H1 (cell line): Measurements from ENCODE around the gene OR2V2. TPM values are rescaled to one million over a fixed set of nuclear protein-coding genes. Genes with fewer than 3 reads are reported as not detected.

Experiments
- CTCF ChIA-PET: fragments of 300-600 bp; sonication (Branson Sonifier 250); formaldehyde crosslinking; loops from one replicate; lab custom pipeline; 2021; ENCODE audit not compliant: partially characterized antibody; lab: Charles Lee
- POLR2A ChIA-PET: fragments of 300-600 bp; sonication (Branson Sonifier 250); formaldehyde crosslinking; loops from one replicate; lab custom pipeline; 2021; ENCODE audit warnings: inconsistent platforms; ENCODE audit not compliant: partially characterized antibody; lab: Charles Lee
- DNase-seq, 2 experiments: peaks; one replicate each; pipeline versions ENCODE4 v3.0.0 to v3.0.0-alpha.2; 2010 to 2022; ENCODE audit warnings: low spot score in 2 of 2, low read depth in 1 of 2, mixed read lengths in 1 of 2
- FAIRE-seq: peaks from 2 replicates; lab custom pipeline; 2011; peaks lifted over from hg19 to GRCh38; lab: Jason Lieb, UNC
- H2AFZ ChIP-seq: 2 replicates; pipeline ENCODE4 v1.8.1; 2012; ENCODE audit warnings: low read length, inconsistent platforms
- H2AK5ac ChIP-seq: 2 replicates; pipeline ENCODE4 v1.6.1; 2013; ENCODE audit warnings: low read depth, low read length
- H2BK120ac ChIP-seq: replicated peaks from 2 replicates; pipeline ENCODE3; 2013; ENCODE audit warnings: low read depth, low read length, inconsistent platforms
- H2BK12ac ChIP-seq: 2 replicates; pipeline ENCODE4 v1.6.1; 2013; ENCODE audit warnings: low read depth, low read length
- H2BK15ac ChIP-seq: 2 replicates; pipeline ENCODE4 v1.6.1; 2013; ENCODE audit warnings: low read length
- H2BK20ac ChIP-seq: 2 replicates; pipeline ENCODE4 v1.6.1; 2013; ENCODE audit warnings: low read length
- H2BK5ac ChIP-seq: 2 replicates; pipeline ENCODE4 v1.6.1; 2013; ENCODE audit warnings: low read depth, low read length
- H3K14ac ChIP-seq: 2 replicates; pipeline ENCODE4 v1.6.1; 2013; ENCODE audit warnings: inconsistent platforms; ENCODE audit not compliant: insufficient read length
- H3K18ac ChIP-seq: 2 replicates; pipeline ENCODE4 v1.6.1; 2013; ENCODE audit warnings: low read length; ENCODE audit errors: extremely low read depth
- H3K23ac ChIP-seq: 2 replicates; pipeline ENCODE4 v1.6.1; 2013; ENCODE audit warnings: inconsistent platforms; ENCODE audit not compliant: insufficient read length
- H3K23me2 ChIP-seq: 2 replicates; pipeline ENCODE4 v1.6.1; 2013; ENCODE audit warnings: low read depth, low read length
- H3K27ac ChIP-seq: 2 replicates; pipeline ENCODE4 v1.6.1; 2011; ENCODE audit warnings: low read depth, low read length, inconsistent platforms
- H3K27me3 ChIP-seq, 4 experiments: replicated peaks in 1 of 4; 1 replicate in 1 of 4; 2 replicates in 3 of 4; pipeline versions ENCODE4 v1.6.1 to v1.8.1; 2011 to 2013; ENCODE audit warnings: low read length in 3 of 4, mild to moderate bottlenecking in 3 of 4, inconsistent platforms in 2 of 4, mixed read lengths in 2 of 4, moderate library complexity in 1 of 4; ENCODE audit not compliant: control insufficient read depth in 3 of 4, insufficient read depth in 3 of 4; ENCODE audit errors: extremely low read depth in 1 of 4
- H3K36me3 ChIP-seq, 4 experiments: 2 replicates each; pipeline versions ENCODE4 v1.6.1 to v1.8.1; 2011 to 2013; ENCODE audit warnings: mild to moderate bottlenecking in 4 of 4, low read length in 3 of 4, moderate library complexity in 2 of 4, control low read depth in 1 of 4, inconsistent platforms in 1 of 4; ENCODE audit not compliant: insufficient read depth in 4 of 4, control insufficient read depth in 2 of 4
- H3K4ac ChIP-seq: replicated peaks from 2 replicates; pipeline ENCODE3; 2013; ENCODE audit warnings: low read length, low read depth, mixed read lengths, inconsistent platforms; ENCODE audit not compliant: insufficient read length
- H3K4me1 ChIP-seq, 4 experiments: replicated peaks in 1 of 4; 1 replicate in 1 of 4; 2 replicates in 3 of 4; pipeline versions ENCODE4 v1.6.1 to v1.8.1; 2011 to 2013; ENCODE audit warnings: low read length in 3 of 4, inconsistent platforms in 2 of 4, mixed read lengths in 1 of 4; ENCODE audit not compliant: insufficient read depth in 4 of 4, control insufficient read depth in 3 of 4
- H3K4me2 ChIP-seq, 2 experiments: 2 replicates each; pipeline versions ENCODE4 v1.6.1 to v1.8.1; 2011 to 2013; ENCODE audit warnings: low read depth in 2 of 2, low read length in 2 of 2, control low read depth in 1 of 2, inconsistent platforms in 1 of 2, mild to moderate bottlenecking in 1 of 2; ENCODE audit not compliant: insufficient read depth in 1 of 2
- H3K4me3 ChIP-seq, 4 experiments: fragments of 200-600, 300-600 bp in 1 of 4; sonication (generic), shearing (Covaris generic), sonication (Bioruptor Twin) in 1 of 4; 2 replicates each; pipeline versions ENCODE4 v1.5.1 to v1.8.1; 2011 to 2016; ENCODE audit warnings: low read length in 4 of 4, low read depth in 3 of 4, control low read depth in 2 of 4, inconsistent platforms in 2 of 4, mild to moderate bottlenecking in 2 of 4, mixed read lengths in 1 of 4, moderate library complexity in 1 of 4; ENCODE audit not compliant: insufficient read depth in 2 of 4; ENCODE audit errors: extremely low read depth in 1 of 4
- H3K56ac ChIP-seq: replicated peaks from 2 replicates; pipeline ENCODE3; 2013; ENCODE audit warnings: low read depth, mild to moderate bottlenecking, mixed read lengths, low read length, inconsistent platforms; ENCODE audit not compliant: insufficient read length
- H3K79me1 ChIP-seq: 2 replicates; pipeline ENCODE4 v1.6.1; 2013; ENCODE audit warnings: low read depth, low read length, control low read depth
- H3K79me2 ChIP-seq, 2 experiments: 2 replicates each; pipeline versions ENCODE4 v1.6.1 to v1.8.1; 2012 to 2013; ENCODE audit warnings: low read length in 2 of 2, mild to moderate bottlenecking in 2 of 2, inconsistent platforms in 1 of 2; ENCODE audit not compliant: insufficient read depth in 2 of 2, control insufficient read depth in 1 of 2
- H3K9ac ChIP-seq, 4 experiments: replicated peaks in 1 of 4; 1 replicate in 1 of 4; 2 replicates in 3 of 4; pipeline versions ENCODE4 v1.6.1 to v1.8.1; 2011 to 2013; ENCODE audit warnings: low read depth in 3 of 4, low read length in 3 of 4, control low read depth in 2 of 4, mild to moderate bottlenecking in 2 of 4, moderate library complexity in 2 of 4, inconsistent platforms in 1 of 4; ENCODE audit errors: extremely low read depth in 1 of 4
- H3K9me3 ChIP-seq, 2 experiments: 2 replicates each; pipeline versions ENCODE4 v1.6.1 to v1.8.1; 2012 to 2013; ENCODE audit warnings: mild to moderate bottlenecking in 2 of 2, moderate library complexity in 2 of 2, control low read depth in 1 of 2, inconsistent platforms in 1 of 2, low read depth in 1 of 2, low read length in 1 of 2, mixed read lengths in 1 of 2; ENCODE audit not compliant: insufficient read depth in 2 of 2
- H4K20me1 ChIP-seq, 2 experiments: replicated peaks in 1 of 2; 2 replicates each; pipeline versions ENCODE3 to v1.8.1; 2011 to 2013; ENCODE audit warnings: inconsistent platforms in 2 of 2, low read length in 2 of 2, mild to moderate bottlenecking in 1 of 2; ENCODE audit not compliant: insufficient read depth in 2 of 2, control insufficient read depth in 1 of 2
- H4K5ac ChIP-seq: 2 replicates; pipeline ENCODE4 v1.6.1; 2013; ENCODE audit warnings: low read length, low read depth, mixed read lengths, inconsistent platforms; ENCODE audit not compliant: insufficient read length
- H4K8ac ChIP-seq: 2 replicates; pipeline ENCODE4 v1.8.0; 2013; ENCODE audit warnings: mild to moderate bottlenecking, moderate library complexity, low read length, inconsistent platforms; ENCODE audit not compliant: insufficient read depth; ENCODE audit errors: extremely low read depth
- H4K91ac ChIP-seq: replicated peaks from 2 replicates; pipeline ENCODE3; 2013; ENCODE audit warnings: low read length, mixed read lengths, inconsistent platforms; ENCODE audit not compliant: insufficient read length
- CBX5 ChIP-seq: fragments of 300-800, 300-1000 bp; sonication (generic); IDR thresholded peaks from 2 replicates; pipeline ENCODE4 v1.7.1; 2016; ENCODE audit warnings: antibody characterized with exemption, low read length, low read depth
- EGR1 ChIP-seq: IDR thresholded peaks from 2 replicates; pipeline ENCODE4 v1.6.1; 2011; ENCODE audit warnings: low read depth, low read length, borderline replicate concordance
- EP300 ChIP-seq, 2 experiments: IDR thresholded peaks; 1 replicate in 1 of 2; 2 replicates in 1 of 2; pipeline ENCODE4 v1.6.1; 2011 to 2012; ENCODE audit warnings: low read depth in 2 of 2, low read length in 2 of 2, mild to moderate bottlenecking in 2 of 2, borderline replicate concordance in 1 of 2, inconsistent platforms in 1 of 2, moderate library complexity in 1 of 2
- GABPA ChIP-seq: IDR thresholded peaks from 2 replicates; pipeline ENCODE4 v1.6.1; 2011; ENCODE audit warnings: mild to moderate bottlenecking, low read length, moderate library complexity, borderline replicate concordance; ENCODE audit not compliant: insufficient read depth
- GTF2F1 ChIP-seq: IDR thresholded peaks from 2 replicates; pipeline ENCODE4 v1.6.1; 2012; ENCODE audit warnings: low read depth, low read length, improper control_type of control experiment, borderline replicate concordance
- RFX5 ChIP-seq: IDR thresholded peaks from 2 replicates; pipeline ENCODE4 v1.6.1; 2011; ENCODE audit warnings: low read depth, low read length, improper control_type of control experiment, borderline replicate concordance
- WGBS, 2 experiments: shearing (Covaris generic) in 1 of 2; methylation state at CpG; one replicate each; pipeline versions ENCODE4 v1.1.6 to v1.1.7; 2013 to 2015; ENCODE audit warnings: low lambda C conversion rate in 2 of 2, mixed read lengths in 2 of 2, inconsistent platforms in 1 of 2, low coverage in 1 of 2, missing lambda C conversion rate in 1 of 2; ENCODE audit not compliant: insufficient replicate concordance in 2 of 2, insufficient coverage in 1 of 2, insufficient read length in 1 of 2; ENCODE audit errors: extremely low coverage in 1 of 2, missing lambda C conversion rate in 1 of 2; 5-methylcytosine and 5-hydroxymethylcytosine counted together
- polyA plus RNA-seq, 7 experiments: library from polyadenylated mRNA; depleted of rRNA in 3 of 7; stranded (reverse) in 5 of 7; unstranded in 2 of 7; fragments of >200 nt in 5 of 7; fragments of 200-250 nt in 2 of 7; gene quantifications; 1 replicate in 5 of 7; 2 replicates in 1 of 7; 4 replicates in 1 of 7; pipeline versions ENCODE4 v1.2.1 to v1.2.3, GENCODE V29; 2011 to 2013; ENCODE audit warnings: missing spikeins in 2 of 7, mixed read lengths in 2 of 7
- total RNA-seq: library from RNA; stranded (reverse); fragmentation: NEBNext Ultra II Directional; extraction: Animal tissue kit (Norgen Biotek cat#: 25700); gene quantifications from 2 replicates; pipeline ENCODE4 v1.2.1, GENCODE V29; 2021

Gene OR2V2
- total and polyA plus RNA-seq, 2 of the 8 experiments (the other 6 are each of a cell fraction or from before 2014, with no cell fraction given), result not detected

- H3K4me1 ChIP-seq, result no peaks in the 10 kb centered on the region; a peak in 1 of 7 replicates
- no peak within 1 kb of the TSS for H3K14ac ChIP-seq
- H3K4me2 ChIP-seq, result no peak within 1 kb of the TSS
- no peak within 1 kb of the TSS for H3K18ac ChIP-seq
- TF ChIP-seq GTF2F1 (no peak), CBX5 (no peak), RFX5 (no peak), EP300 (IDR thresholded peaks at IDR 0.05; ENCODE audit: borderline replicate concordance in 1 of 2, low read depth in 2 of 2, low read length in 2 of 2) (no peak), GABPA (no peak), EGR1 (no peak)
- TF ChIP-seq, all 59 proteins: peak for 0
- Histone ChIP-seq H3K36me3 (no peaks in the 10 kb centered on the region), H3K27me3 (0 out of 7 replicates have a peak, but pooled peaks cover 0 to 3% (median 0%) of the 10 kb centered on the region in 4 experiments), H4K8ac (no peak within 1 kb of the TSS; the same call in 1 of the 2 replicates), H2BK5ac (no peak within 1 kb of the TSS), H3K4ac (no peak within 1 kb of the TSS), H2BK20ac (no peak within 1 kb of the TSS), H3K79me2 (no peaks in the 10 kb centered on the region), H3K23ac (no peak within 1 kb of the TSS), H3K9ac (no peak within 1 kb of the TSS), H4K5ac (no peak within 1 kb of the TSS), H4K91ac (no peak within 1 kb of the TSS), H2AK5ac (no peak within 1 kb of the TSS), H3K4me3 (no peak within 1 kb of the TSS), H2BK12ac (no peak within 1 kb of the TSS), H2BK120ac (no peak within 1 kb of the TSS), H3K56ac (no peak within 1 kb of the TSS), H2BK15ac (no peak within 1 kb of the TSS), H4K20me1 (no peaks in the 10 kb centered on the region), H3K79me1 (no peaks in the 10 kb centered on the region), H2AFZ (no peak within 1 kb of the TSS), H3K27ac (no peak within 1 kb of the TSS), H3K23me2 (peaks cover 3% of the 10 kb centered on the region; the same call in 1 of the 2 replicates), H3K9me3 (peaks cover 0 to 5% of the 10 kb centered on the region in 2 experiments; a peak in 1 of 4 replicates)
- ChIA-PET CTCF (interaction anchor here (0.9 kb wide), 1 partner anchor 10 kb away, joined by 4 read pairs; no protein-coding TSS in a partner anchor), POLR2A (no interaction called here)
- FAIRE-seq (no peak), DNase-seq (no peak)
- WGBS, 2 experiments, result 80% methylated on average over 14 of the region's 14 CpGs; no CpG with 5 or more reads in 1 of the 2 experiments
Observed at GRCh38 chr5:181130832-181131496, 16.4 kb upstream of the OR2V2 start, which contains the start of gene OR2V1. Gene OR2V1, minus strand, starts transcription at chr5:181131169. Its CDS starts 5,865 bp downstream, at chr5:181125304.
